HAP-1 (cell line): ENCODE measurements around the gene TEDDM1.
"Not testable (repeated sequence)": the region's sequence is repeated elsewhere in the genome, so short reads cannot be mapped to it uniquely, and the experiment has no call there.

ENCODE experiments used
- DNase-seq, 2 experiments: peaks; one replicate each; pipeline ENCODE4 v3.0.0-alpha.2; 2016 to 2020; ENCODE audit warnings: low spot score in 2 of 2
- H3K27me3 ChIP-seq: fragments of 250-450 bp; sonication (Bioruptor Pico); 2 replicates; pipeline ENCODE4 v1.5.1; 2020; ENCODE audit warnings: low read depth, mild to moderate bottlenecking, moderate library complexity
- H3K36me3 ChIP-seq: fragments of 250-450 bp; sonication (Bioruptor Pico); replicated peaks from 2 replicates; pipeline ENCODE4 v1.5.1; 2020; ENCODE audit warnings: mild to moderate bottlenecking
- H3K4me1 ChIP-seq: fragments of 250-450 bp; sonication (Bioruptor Pico); 2 replicates; pipeline ENCODE4 v1.5.1; 2020; ENCODE audit warnings: mild to moderate bottlenecking
- H3K4me3 ChIP-seq: fragments of 250-450 bp; sonication (Bioruptor Pico); 2 replicates; pipeline ENCODE4 v1.5.1; 2020; ENCODE audit warnings: mild to moderate bottlenecking, moderate library complexity
- H3K9me3 ChIP-seq: fragments of 250-450 bp; sonication (Bioruptor Pico); 2 replicates; pipeline ENCODE4 v1.5.1; 2020; ENCODE audit warnings: mild to moderate bottlenecking, moderate library complexity
- in situ Hi-C: fragments of 300-500 bp; cut with MboI; formaldehyde crosslinking; loops from 3 replicates; pipeline ENCODE4 v1.14.3; 2020; ENCODE audit warnings: low sequenced_read_pairs, inconsistent platforms, mixed read lengths

The TEDDM1 gene

GRCh38 chr1:182383037-182383661 is 17.3 kb downstream of the TEDDM1 start:
- H3K36me3 ChIP-seq: peaks cover 60% of the 10 kb centered on the region
- peaks cover 3% of the 10 kb centered on the region; the same call in 1 of the 2 replicates for H3K4me1 ChIP-seq
- no peaks in the 10 kb centered on the region for H3K27me3 ChIP-seq
- in situ Hi-C loops: no loop called here
- DNase-seq: no peak
- no peak overlapping the region for H3K4me3 ChIP-seq
- no peaks in the 10 kb centered on the region for H3K9me3 ChIP-seq

- H3K4me3 ChIP-seq: no peak overlapping the region
- H3K4me1 ChIP-seq: no peaks in the 10 kb centered on the region
- in situ Hi-C loops: no loop called here
- H3K27me3 ChIP-seq: no peaks in the 10 kb centered on the region
- DNase-seq: no peak
- H3K36me3 ChIP-seq: peaks cover 51% of the 10 kb centered on the region
- no peaks in the 10 kb centered on the region for H3K9me3 ChIP-seq
Measured at GRCh38 chr1:182381962-182382819, 18.3 kb downstream of the TEDDM1 start.

GRCh38 chr1:182380199-182380598 is 20.3 kb downstream of the TEDDM1 start:
- in situ Hi-C loops: no loop called here
- Histone ChIP-seq H3K27me3 (no peaks in the 10 kb centered on the region), H3K4me1 (no peaks in the 10 kb centered on the region), H3K9me3 (no peaks in the 10 kb centered on the region), H3K4me3 (no peak overlapping the region), H3K36me3 (peaks cover 31% of the 10 kb centered on the region)
- DNase-seq: no peak

GRCh38 chr1:182379781-182380180 is 20.7 kb downstream of the TEDDM1 start:
- H3K27me3 ChIP-seq, H3K9me3 ChIP-seq, H3K4me3 ChIP-seq, in situ Hi-C loops, DNase-seq, H3K4me1 ChIP-seq: not testable (repeated sequence)
- H3K36me3 ChIP-seq: peaks cover 29% of the 10 kb centered on the region

- H3K4me3 ChIP-seq: no peak overlapping the region
- DNase-seq: no peak
- no peaks in the 10 kb centered on the region; the same call in 1 of the 2 replicates for H3K27me3 ChIP-seq
- in situ Hi-C loops: no loop called here
- H3K4me1 ChIP-seq: no peaks in the 10 kb centered on the region
- H3K36me3 ChIP-seq: 0 out of 2 replicates have a peak, but pooled peaks cover 5% of the 10 kb centered on the region
- no peaks in the 10 kb centered on the region for H3K9me3 ChIP-seq
Measured at GRCh38 chr1:182376936-182377574, 23.4 kb downstream of the TEDDM1 start.

GRCh38 chr1:182374101-182374834 is 26.2 kb downstream of the TEDDM1 start:
- in situ Hi-C loops: no loop called here
- Histone ChIP-seq H3K36me3 (no peaks in the 10 kb centered on the region), H3K9me3 (no peaks in the 10 kb centered on the region), H3K27me3 (no peaks in the 10 kb centered on the region; the same call in 1 of the 2 replicates), H3K4me3 (no peak overlapping the region), H3K4me1 (no peaks in the 10 kb centered on the region)
- DNase-seq: no peak

GRCh38 chr1:182370532-182370931 is 29.9 kb downstream of the TEDDM1 start:
- no peaks in the 10 kb centered on the region for H3K4me1 ChIP-seq
- no peaks in the 10 kb centered on the region for H3K36me3 ChIP-seq
- no peak for DNase-seq
- H3K9me3 ChIP-seq: no peaks in the 10 kb centered on the region
- in situ Hi-C loops: no loop called here
- H3K4me3 ChIP-seq: no peak overlapping the region
- peaks cover 7% of the 10 kb centered on the region for H3K27me3 ChIP-seq

GRCh38 chr1:182368903-182369302 is 31.6 kb downstream of the TEDDM1 start:
- Histone ChIP-seq H3K4me1 (no peaks in the 10 kb centered on the region), H3K36me3 (no peaks in the 10 kb centered on the region), H3K27me3 (peaks cover 7% of the 10 kb centered on the region), H3K4me3 (no peak overlapping the region), H3K9me3 (no peaks in the 10 kb centered on the region)
- no peak for DNase-seq
- in situ Hi-C loops: no loop called here

GRCh38 chr1:182368358-182368757 is 32.1 kb downstream of the TEDDM1 start:
- peaks cover 7% of the 10 kb centered on the region for H3K27me3 ChIP-seq
- H3K4me3 ChIP-seq: no peak overlapping the region
- DNase-seq: no peak
- in situ Hi-C loops: no loop called here
- H3K9me3 ChIP-seq: no peaks in the 10 kb centered on the region
- H3K36me3 ChIP-seq: no peaks in the 10 kb centered on the region
- H3K4me1 ChIP-seq: no peaks in the 10 kb centered on the region; the same call in none of the 2 replicates

- Histone ChIP-seq H3K9me3 (no peaks in the 10 kb centered on the region), H3K36me3 (no peaks in the 10 kb centered on the region), H3K27me3 (peaks cover 7% of the 10 kb centered on the region), H3K4me1 (peaks cover 2% of the 10 kb centered on the region), H3K4me3 (no peak overlapping the region)
- no peak for DNase-seq
- in situ Hi-C loops: no loop called here
Measured at GRCh38 chr1:182367926-182368325, 32.5 kb downstream of the TEDDM1 start.

GRCh38 chr1:182366596-182366995 is 33.9 kb downstream of the TEDDM1 start:
- no peak for DNase-seq
- Histone ChIP-seq H3K9me3 (no peaks in the 10 kb centered on the region), H3K4me1 (peaks cover 3% of the 10 kb centered on the region), H3K4me3 (no peak overlapping the region), H3K36me3 (no peaks in the 10 kb centered on the region), H3K27me3 (peaks cover 7% of the 10 kb centered on the region)
- in situ Hi-C loops: no loop called here

GRCh38 chr1:182359645-182360044 is 40.8 kb downstream of the TEDDM1 start:
- Histone ChIP-seq H3K4me3 (no peak overlapping the region), H3K9me3 (no peaks in the 10 kb centered on the region), H3K36me3 (no peaks in the 10 kb centered on the region), H3K4me1 (peaks cover 3% of the 10 kb centered on the region), H3K27me3 (no peaks in the 10 kb centered on the region)
- in situ Hi-C loops: no loop called here
- no peak for DNase-seq

GRCh38 chr1:182357913-182358312 is 42.6 kb downstream of the TEDDM1 start:
- no peak for DNase-seq
- no peak overlapping the region for H3K4me3 ChIP-seq
- in situ Hi-C loops: no loop called here
- no peaks in the 10 kb centered on the region for H3K27me3 ChIP-seq
- H3K36me3 ChIP-seq: no peaks in the 10 kb centered on the region
- H3K9me3 ChIP-seq: no peaks in the 10 kb centered on the region
- peaks cover 1% of the 10 kb centered on the region; the same call in 1 of the 2 replicates for H3K4me1 ChIP-seq
